ENCODE data around the gene ITIH3.

DNA sequence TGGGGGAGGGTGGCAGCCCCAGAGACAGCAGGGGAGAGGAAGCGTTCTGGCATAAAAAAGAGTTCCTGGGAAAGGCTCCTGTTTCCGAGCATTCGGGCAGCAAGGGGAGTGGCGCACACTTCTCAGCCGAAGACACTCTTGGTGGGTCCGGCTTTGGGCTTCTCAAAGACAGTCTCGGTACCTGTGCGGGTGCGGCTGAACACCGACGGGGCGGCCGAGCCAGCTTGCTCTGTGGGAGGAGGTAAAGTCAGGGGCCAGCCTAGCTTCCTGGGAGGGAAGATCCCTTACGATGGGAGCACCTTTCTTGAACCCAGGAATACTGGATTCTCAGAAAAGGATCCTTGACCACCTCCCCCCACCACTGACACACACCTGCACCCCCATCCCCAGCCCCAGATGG, 38.6 kb downstream of the ITIH3 start:
- TF ChIP-seq, protein P1, sequence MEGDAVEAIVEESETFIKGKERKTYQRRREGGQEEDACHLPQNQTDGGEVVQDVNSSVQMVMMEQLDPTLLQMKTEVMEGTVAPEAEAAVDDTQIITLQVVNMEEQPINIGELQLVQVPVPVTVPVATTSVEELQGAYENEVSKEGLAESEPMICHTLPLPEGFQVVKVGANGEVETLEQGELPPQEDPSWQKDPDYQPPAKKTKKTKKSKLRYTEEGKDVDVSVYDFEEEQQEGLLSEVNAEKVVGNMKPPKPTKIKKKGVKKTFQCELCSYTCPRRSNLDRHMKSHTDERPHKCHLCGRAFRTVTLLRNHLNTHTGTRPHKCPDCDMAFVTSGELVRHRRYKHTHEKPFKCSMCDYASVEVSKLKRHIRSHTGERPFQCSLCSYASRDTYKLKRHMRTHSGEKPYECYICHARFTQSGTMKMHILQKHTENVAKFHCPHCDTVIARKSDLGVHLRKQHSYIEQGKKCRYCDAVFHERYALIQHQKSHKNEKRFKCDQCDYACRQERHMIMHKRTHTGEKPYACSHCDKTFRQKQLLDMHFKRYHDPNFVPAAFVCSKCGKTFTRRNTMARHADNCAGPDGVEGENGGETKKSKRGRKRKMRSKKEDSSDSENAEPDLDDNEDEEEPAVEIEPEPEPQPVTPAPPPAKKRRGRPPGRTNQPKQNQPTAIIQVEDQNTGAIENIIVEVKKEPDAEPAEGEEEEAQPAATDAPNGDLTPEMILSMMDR (IDR thresholded peaks at IDR 0.05), result no peak
- TF ChIP-seq POLR2A (IDR thresholded peaks at IDR 0.05), result no peak
- no peak for TF ChIP-seq EP300 (IDR thresholded peaks at IDR 0.05)
- TF ChIP-seq POLR2AphosphoS5 (IDR thresholded peaks at IDR 0.05), result no peak
